Prostate gland (tissue), 2 donors: ENCODE measurements around the gene EFR3B. TPM values are rescaled to one million over a fixed set of nuclear protein-coding genes. Genes with fewer than 3 reads are reported as not detected.

ENCODE experiments used
- DNase-seq: peaks from one replicate; pipeline ENCODE4 v3.0.0-alpha.2; 2019; ENCODE audit warnings: low spot score
- H3K27ac ChIP-seq, 2 donors: fragments of 200-600 bp; sonication (generic); 2 replicates each; pipeline ENCODE4 v1.5.1; 2017 to 2019
- H3K27me3 ChIP-seq: fragments of 200-600 bp; sonication (generic); replicated peaks from 2 replicates; pipeline ENCODE4 v1.5.1; 2019; ENCODE audit not compliant: insufficient read depth
- H3K36me3 ChIP-seq, 2 donors: fragments of 200-600 bp; sonication (generic); 1 replicate in 1 of 2; 2 replicates in 1 of 2; pipeline versions ENCODE4 v1.5.1 to v1.8.1; 2017 to 2019
- H3K4me1 ChIP-seq: fragments of 200-600 bp; sonication (generic); replicated peaks from 2 replicates; pipeline ENCODE4 v1.5.1; 2019
- H3K4me3 ChIP-seq, 2 donors: fragments of 200-600 bp; sonication (generic); 2 replicates each; pipeline ENCODE4 v1.5.1; 2017 to 2019
- H3K9me3 ChIP-seq: fragments of 200-600 bp; sonication (generic); 2 replicates; pipeline ENCODE4 v1.5.1; 2017
- CTCF ChIP-seq, 4 experiments: fragments of 200-600 bp in 2 of 4; fragments of 450-650 bp in 2 of 4; sonication (generic) in 2 of 4; IDR thresholded peaks; 1 replicate in 3 of 4; 2 replicates in 1 of 4; pipeline ENCODE4 v1.5.1; 2016 to 2019; ENCODE audit warnings: antibody characterized with exemption in 4 of 4, mild to moderate bottlenecking in 2 of 4, moderate library complexity in 2 of 4
- POLR2A ChIP-seq: fragments of 450-650 bp; IDR thresholded peaks from one replicate; pipeline ENCODE4 v1.6.1; 2016; ENCODE audit warnings: antibody characterized with exemption, mild to moderate bottlenecking
- POLR2AphosphoS5 ChIP-seq: sonication (generic); formaldehyde crosslinking; IDR thresholded peaks from one replicate; pipeline ENCODE4 v1.6.1; 2017; ENCODE audit warnings: antibody characterized with exemption
- WGBS: methylation state at CpG from one replicate; pipeline ENCODE4 v1.1.5; 2018; 5-methylcytosine and 5-hydroxymethylcytosine counted together
- intact Hi-C: fragments of 100-400 bp; cut with DNase I; formaldehyde crosslinking; loops from one replicate; pipeline ENCODE4 v1.14.2; 2022
- total RNA-seq, 2 donors: library from RNA; depleted of rRNA; stranded (reverse); fragments of >200 nt; gene quantifications; one replicate each; pipeline ENCODE4 v1.1.0, GENCODE V29; 2016

The EFR3B gene
- total RNA-seq, 2 donors from 2014 or later, result 0.14 to 1.6 TPM

DNA sequence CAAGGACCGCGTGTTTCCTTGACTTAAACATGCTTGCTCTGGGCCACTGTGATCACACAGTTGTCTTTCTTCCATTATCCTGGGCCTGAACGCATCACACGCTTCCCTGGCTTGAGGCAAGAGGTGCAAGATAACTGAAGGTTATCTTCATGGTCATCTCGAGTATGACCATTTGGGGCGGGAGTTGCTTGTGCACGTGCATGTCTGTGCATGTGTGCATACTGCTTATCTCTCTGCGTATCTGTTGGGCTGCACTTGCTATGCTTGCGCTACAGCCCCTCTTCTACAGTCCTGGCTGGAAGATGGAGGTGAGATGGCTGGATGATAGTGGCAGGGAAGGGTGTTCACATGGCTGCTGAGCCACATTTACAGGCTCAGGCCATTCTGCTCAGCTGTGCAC lies 27.2 kb upstream of the EFR3B start:
- no peaks in the 10 kb centered on the region for H3K27me3 ChIP-seq
- no peak overlapping the region for H3K27ac ChIP-seq
- TF ChIP-seq POLR2A (no peak), POLR2AphosphoS5 (no peak), CTCF (IDR thresholded peaks at IDR 0.05) (no peak)
- no peak overlapping the region for H3K4me3 ChIP-seq
- no peaks in the 10 kb centered on the region for H3K4me1 ChIP-seq
- H3K36me3 ChIP-seq, result no peaks in the 10 kb centered on the region
- WGBS, result 69% methylated on average over 9 of the region's 9 CpGs
- H3K9me3 ChIP-seq, result no peaks in the 10 kb centered on the region
- intact Hi-C loops, result no loop called here
- DNase-seq, result no peak

DNA sequence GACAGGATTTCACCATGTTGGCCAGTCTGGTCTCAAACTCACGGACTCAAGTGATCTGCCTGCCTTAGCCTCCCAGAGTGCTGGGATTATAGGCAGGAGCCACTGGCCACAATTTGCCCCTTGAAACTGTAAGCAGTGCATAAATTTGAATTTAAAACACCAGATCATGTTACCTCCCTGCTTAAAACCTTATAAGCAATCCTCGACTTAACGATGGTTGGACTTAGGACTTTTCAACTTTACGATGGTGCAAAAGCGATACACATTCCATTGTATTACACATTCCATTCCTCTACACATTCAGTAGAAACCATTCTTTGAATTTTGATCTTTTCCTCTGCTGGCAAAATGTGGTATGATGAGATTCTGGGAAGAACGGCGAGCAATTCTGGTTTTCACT lies 23.2 kb upstream of the EFR3B start:
- H3K4me3 ChIP-seq, result no peak overlapping the region
- intact Hi-C loops, result no loop called here
- H3K36me3 ChIP-seq, result no peaks in the 10 kb centered on the region
- no peaks in the 10 kb centered on the region for H3K4me1 ChIP-seq
- no peak overlapping the region for H3K27ac ChIP-seq
- H3K9me3 ChIP-seq, result no peaks in the 10 kb centered on the region
- no peak for DNase-seq
- no peaks in the 10 kb centered on the region for H3K27me3 ChIP-seq
- WGBS, result 66% methylated on average over 7 of the region's 7 CpGs
- TF ChIP-seq CTCF (IDR thresholded peaks at IDR 0.05) (no peak), POLR2AphosphoS5 (no peak), POLR2A (no peak)

GRCh38 chr2:25021791-25022362 lies 20.0 kb upstream of the EFR3B start:
- Histone ChIP-seq H3K9me3 (no peaks in the 10 kb centered on the region), H3K4me3 (no peak overlapping the region), H3K27me3 (no peaks in the 10 kb centered on the region), H3K4me1 (no peaks in the 10 kb centered on the region), H3K27ac (no peak overlapping the region), H3K36me3 (no peaks in the 10 kb centered on the region)
- no peak for DNase-seq
- intact Hi-C loops, result no loop called here
- 72% methylated on average over 2 of the region's 2 CpGs for WGBS
- TF ChIP-seq POLR2AphosphoS5 (no peak), POLR2A (no peak), CTCF (IDR thresholded peaks at IDR 0.05) (no peak)

DNA sequence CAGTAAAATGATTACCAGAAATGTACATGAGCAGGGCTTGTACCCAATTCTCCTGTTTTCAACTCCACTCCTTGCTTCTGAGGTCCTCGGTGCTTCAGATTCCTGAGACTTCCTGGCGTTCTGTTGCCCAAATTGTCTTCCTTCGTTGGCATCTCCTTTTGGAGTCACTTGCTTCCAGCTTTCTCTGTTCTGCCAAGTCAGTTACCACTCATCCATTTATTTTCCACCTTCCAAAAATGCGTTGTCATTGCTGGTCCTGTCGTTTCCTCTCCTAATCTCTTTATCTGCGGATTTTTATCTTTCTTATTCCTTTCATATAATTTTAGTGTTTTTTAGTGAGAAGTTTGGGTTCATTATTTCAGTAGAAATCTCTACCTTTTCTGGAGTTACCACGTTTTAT lies 18.5 kb upstream of the EFR3B start:
- Histone ChIP-seq H3K4me1 (no peaks in the 10 kb centered on the region), H3K27me3 (no peaks in the 10 kb centered on the region), H3K27ac (no peak overlapping the region), H3K4me3 (no peak overlapping the region), H3K36me3 (no peaks in the 10 kb centered on the region), H3K9me3 (no peaks in the 10 kb centered on the region)
- DNase-seq, result no peak
- 61% methylated on average over 7 of the region's 7 CpGs for WGBS
- no peak for TF ChIP-seq CTCF (IDR thresholded peaks at IDR 0.05)
- no peak for TF ChIP-seq POLR2AphosphoS5
- TF ChIP-seq POLR2A, result no peak
- intact Hi-C loops, result no loop called here

DNA sequence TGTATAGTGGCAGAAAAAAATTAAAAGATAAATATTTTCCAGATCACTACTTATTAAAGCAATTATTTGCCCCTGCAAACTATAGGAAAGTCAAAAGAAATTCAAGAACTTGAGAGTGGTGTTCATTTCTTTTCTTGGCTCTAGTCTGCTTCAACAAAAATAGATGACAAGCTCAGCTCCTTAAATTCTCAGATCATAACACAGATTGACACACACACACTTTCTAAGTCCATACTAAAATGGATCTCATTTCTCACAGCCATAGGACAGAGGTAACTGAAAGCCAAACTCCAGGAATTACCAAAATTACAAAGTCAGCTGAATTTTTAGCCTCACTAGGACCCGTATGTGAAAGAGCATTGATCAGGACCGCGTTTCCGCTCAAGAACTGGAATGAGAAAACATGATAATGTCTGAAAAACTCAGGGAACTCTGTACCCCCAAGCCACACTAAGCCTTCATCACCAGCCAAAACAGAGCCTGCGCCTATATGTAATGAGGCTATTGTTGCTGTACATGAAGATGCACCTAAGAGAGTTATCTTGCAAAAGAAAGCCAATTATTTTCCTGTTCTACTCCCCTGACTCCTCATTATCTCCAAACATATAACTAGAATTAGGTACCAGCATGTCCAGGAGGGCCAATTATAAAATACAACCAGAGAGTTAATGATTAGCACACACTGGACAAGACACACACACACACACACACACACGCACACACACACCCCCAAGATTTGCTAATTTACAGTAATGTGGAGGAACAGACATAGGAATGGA lies 16.5 kb upstream of the EFR3B start:
- intact Hi-C loops, result no loop called here
- 89% methylated on average over 6 of the region's 6 CpGs for WGBS
- no peaks in the 10 kb centered on the region for H3K9me3 ChIP-seq

More for the DNA sequence above, 16.5 kb upstream of the EFR3B start:
- no peaks in the 10 kb centered on the region for H3K4me1 ChIP-seq
- H3K27ac ChIP-seq, result no peak overlapping the region
- no peak for DNase-seq
- H3K4me3 ChIP-seq, result no peak overlapping the region
- no peak for TF ChIP-seq CTCF (IDR thresholded peaks at IDR 0.05)
- TF ChIP-seq POLR2A, result no peak
- no peak for TF ChIP-seq POLR2AphosphoS5
- no peaks in the 10 kb centered on the region for H3K27me3 ChIP-seq
- no peaks in the 10 kb centered on the region for H3K36me3 ChIP-seq
